Stimulated activated CD8-positive, alpha-beta memory T cell treated with anti-CD3 and anti-CD28 coated beads, Interleukin-12 subunit alpha, Interleukin-12 subunit beta, amount 100 ng/mL, for 24 hours (primary cell): ENCODE results near the gene HOXC9.

Experiments used
- DNase-seq: peaks from one replicate; pipeline ENCODE4 v3.0.0-alpha.2; 2020; ENCODE audit errors: extremely low read depth

HOXC9 gene

GRCh38 chr12:53976172-53976822 lies 23.7 kb upstream of the HOXC9 start:
- DNase-seq: no peak

DNA sequence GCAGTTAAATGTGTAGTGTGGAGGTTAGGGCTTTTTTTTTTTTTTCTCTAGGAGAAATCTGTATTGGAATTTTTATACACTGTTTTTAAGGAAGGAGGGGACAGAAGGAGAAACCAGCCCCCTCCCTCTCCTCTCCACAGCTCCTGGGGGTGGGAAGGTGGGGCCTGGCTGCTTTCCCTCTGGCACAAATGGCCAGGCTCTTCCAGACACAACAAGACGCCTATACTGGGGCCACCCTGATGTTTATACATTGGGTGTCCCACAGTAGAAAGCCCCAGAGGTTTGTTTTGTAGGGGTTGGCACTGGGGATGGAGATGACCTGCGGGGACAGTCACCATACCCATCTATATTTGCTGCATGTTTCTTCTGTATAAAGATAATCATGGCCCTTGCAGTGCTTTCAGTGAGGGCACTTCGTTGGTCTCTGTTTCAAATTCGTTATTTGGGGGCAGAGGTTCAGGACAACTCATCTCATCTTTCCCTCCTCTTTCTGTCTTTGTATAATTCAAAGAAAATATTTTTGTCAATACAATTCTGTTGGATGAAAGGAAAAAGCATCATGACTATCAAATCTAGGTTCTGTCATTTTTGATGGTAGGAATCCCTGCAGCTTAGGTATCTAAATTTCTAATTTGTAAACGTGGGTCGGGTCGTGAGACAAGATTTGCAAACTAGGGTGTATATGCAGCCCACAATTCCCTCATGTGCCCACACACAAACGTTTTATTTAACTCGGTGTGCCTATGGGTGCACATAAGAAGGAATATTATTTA lies 23.0 kb upstream of the HOXC9 start:
- DNase-seq: no peak

DNA sequence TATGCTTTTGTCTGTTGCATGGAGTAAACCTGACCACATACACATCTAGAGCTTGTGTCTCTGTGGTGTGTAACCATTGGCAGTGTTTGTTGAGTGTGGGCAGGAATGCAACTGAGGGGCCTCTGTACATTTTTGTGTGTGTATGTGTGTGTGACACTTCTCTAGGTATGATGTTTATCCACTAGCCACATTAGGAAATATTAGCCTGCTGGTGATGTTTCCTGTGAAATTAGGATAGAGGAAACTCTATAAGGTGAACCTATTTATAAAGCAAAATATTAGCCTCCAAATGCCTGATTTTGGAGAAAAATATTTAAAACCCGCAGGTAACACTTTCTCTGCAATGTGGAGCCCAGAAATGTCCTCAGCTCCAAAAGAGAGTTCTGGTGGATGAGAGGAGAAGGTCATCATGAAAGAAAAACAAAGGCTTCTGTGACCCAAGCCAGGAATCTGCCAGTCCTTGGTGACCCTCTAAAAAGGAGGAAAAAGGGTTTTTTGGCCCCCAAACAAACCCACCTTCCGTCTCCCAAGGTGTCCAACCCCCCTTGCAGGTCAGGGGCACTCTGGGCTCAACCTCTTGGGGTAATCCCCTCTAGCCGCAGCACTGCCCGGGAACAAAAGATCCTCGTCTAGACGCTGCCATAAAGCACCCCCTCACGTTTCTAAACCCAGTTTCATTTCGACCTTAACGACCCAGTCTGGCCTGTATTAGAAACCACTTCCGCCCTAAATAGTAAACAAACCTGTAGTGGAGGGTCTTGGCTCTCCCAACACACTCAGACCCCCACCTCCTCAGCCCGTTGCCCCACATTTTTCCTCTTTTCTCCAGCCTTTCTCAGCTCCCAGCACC lies 22.1 kb upstream of the HOXC9 start:
- no peak for DNase-seq

DNA sequence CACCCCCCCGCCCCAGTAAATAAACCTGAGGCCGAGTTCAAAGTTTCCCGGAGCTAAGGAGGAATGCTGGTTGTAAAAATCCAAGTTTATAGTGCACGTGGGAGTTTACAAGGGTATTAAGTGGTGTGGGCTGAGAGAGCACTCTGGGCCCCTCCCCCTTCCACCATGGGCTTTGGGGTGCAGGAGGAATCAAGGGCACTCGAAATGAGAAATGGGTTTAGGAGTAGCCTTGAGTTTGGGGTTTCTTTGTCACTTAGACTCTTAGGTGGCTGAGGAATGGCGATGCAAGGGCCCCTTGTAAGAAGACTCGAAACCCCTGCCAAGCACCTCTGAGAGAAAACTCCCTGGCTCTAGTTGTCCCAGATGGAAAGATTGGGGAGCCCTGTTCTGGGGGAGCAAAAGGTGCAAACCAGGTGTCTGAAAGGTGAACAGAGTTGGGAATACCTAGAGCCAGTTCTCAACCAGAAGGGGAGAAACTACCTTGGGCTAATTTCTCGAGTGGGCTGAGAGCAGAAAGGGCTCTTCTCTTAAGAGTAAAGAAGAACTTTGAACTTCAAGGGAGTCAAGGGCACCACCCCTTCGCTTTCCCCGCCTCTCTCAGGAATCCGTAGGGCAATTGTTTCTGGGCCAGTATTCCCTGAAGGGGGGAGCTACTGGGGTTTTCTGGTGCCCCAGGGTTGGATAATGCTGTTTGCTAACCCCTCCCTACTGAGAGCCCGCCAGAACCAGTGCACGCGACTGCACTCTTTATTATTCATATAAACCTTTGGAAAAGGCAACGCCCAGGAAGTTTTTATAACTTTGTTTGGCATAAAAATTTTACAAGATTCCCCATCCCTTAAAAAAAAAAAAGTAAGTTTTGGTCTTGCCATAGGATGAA lies 21.2 kb upstream of the HOXC9 start:
- no peak for DNase-seq

DNA sequence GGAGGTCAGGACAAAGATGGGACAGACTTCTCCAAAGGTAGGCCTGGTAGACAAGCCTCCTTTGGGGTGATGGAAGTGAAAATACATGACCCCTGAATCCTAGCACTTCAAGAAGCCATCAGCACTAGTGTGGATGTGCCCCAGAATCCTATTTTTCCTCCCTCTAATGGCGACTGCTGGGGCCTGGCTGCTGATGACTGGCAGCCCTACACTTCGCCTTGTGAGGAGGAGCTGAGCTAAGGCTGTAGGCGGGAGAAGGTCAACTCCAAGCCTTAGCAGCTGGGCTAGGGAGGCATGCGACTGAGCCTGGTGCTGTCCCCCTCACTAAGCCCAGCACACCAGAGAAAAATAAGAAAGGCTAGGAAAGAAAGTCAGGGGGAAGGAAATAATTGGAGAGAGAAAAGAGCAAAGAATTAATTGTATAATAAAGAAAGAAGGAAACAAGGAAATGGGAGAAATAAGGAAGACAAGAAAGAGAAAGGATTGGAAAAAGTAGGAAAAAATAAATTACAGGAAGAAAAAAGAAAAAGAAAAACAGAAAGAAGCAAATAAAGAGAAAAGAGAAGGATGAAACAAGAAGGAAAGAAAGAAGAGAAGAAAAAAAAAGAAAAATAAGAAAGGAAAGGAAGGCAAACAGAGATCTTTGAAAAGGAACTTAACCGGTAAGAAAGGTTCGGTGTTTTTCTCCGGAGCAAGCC lies 19.7 kb upstream of the HOXC9 start:
- no peak for DNase-seq

DNA sequence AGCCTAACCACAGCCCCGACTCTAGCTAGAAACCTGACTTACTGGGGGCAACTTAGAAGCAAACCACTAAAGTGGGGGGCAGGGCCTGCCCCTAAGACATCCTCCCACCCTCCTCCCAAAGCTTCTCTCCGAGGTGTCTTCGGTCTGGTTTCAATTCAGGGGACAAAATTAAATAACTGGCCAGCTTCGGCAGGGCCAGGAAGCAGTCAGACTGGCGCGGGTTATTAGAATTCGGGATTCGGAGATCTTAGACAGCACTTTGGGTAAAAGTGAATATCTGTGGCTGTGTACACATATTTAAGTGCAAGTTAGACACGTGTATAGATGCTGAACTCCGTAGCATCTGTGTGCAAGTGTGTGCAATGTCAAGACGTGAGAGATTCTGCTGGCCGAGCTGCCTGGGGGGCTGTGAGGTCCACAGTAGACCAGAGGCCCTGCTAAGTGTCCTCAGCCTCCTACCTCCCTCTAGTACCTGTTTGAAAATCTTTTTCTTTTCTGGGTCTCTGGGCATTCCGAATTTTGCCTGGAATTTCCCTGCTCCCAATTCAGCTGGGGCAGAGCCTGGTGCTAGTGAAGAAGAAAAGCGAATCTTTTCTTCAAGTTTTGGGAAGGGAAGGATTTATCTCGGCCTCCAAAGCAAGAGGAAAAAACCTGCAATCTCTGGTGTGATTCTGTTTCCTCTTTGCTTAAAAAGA lies 19.0 kb upstream of the HOXC9 start:
- DNase-seq: no peak

DNA sequence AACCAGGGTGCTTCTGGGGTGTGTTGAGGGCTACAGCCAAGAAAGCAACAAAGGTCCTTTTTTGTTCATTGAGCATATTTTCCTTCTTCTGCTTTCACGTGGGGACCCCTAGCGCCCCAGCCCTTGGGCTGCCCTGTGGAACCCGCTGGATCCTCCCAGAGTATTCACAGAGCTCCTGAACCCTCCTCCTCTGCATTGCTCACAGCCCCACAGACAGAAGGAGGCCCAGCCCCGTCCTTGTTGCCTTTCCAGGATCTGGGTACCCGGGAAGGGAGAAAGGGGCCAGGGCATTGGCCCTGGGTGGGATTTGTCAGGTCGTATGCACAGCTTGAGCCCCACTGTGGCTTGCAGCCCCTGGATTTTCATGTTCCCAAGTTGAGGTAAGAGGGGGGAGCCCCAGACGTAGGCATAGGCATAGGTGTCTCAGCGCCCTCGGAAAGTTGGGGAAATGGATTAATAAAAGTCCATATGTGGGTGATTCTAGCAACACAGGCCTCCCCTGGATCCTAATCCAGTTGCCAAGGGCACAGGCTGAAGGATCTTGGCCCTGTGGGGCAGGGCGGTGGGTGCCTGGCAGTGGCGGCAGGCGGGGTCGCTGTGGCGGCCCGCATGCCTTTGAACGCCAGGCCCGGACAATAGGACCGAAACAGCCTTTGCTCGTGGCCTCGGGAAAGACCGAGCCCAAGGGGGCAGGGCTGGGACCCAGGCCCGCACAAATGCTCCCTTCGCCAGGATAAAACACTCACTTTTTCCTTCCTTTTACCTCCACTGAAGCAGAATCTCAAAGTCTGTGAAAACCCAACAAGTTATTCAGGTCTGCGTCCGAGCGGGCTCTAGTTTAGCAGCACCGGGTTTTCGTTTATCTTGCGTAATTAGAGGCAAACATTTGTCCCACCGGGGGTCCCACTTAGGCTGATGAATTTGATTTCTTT lies 18.1 kb upstream of the HOXC9 start:
- DNase-seq: no peak

DNA sequence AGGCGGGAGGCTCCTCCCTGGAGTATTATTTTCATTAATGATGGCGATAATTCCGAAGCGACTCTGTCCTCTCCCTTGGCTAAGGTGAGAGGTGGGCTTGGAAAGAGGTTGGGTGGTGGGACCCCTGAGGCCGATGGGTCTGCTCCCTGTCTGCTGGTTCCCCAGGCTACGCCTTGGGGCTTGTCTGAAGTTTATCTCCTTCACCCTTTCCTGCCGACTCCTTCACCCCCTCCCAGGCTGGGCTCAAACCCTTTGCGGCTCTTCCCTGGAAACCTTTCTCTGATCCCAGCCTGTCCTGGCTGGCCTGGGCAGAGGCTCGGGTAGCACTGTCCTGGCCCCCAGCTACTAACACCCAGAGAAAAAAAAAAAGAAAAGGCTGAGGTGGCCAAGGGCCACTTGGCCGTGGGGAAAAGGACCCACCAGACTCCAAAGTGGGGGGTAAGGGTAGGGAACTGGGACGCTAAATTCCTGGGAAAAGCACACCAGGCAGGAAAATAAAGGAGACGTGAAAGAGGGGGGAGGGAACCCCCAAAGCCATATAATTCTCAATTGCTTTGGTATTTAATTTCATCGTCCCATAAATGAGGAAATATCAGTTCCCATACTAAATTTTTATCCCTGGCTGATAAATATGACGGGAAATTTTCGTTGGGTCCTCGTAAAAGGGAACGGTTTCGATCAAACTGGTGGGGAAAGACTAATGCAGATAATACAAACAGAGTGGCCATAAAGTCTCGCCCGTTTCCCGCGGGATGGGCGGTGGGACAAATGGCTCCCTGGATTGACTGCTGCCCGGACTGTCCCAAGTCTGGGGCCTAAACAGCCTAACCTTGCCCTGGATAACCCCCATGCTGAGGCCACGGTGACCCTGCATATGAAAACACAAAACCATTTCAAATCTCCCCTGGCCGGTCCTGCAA lies 17.1 kb upstream of the HOXC9 start:
- DNase-seq: no peak

- DNase-seq: no peak
These were observed 16.4 kb upstream of the HOXC9 start for GRCh38 chr12:53983568-53983949.

DNA sequence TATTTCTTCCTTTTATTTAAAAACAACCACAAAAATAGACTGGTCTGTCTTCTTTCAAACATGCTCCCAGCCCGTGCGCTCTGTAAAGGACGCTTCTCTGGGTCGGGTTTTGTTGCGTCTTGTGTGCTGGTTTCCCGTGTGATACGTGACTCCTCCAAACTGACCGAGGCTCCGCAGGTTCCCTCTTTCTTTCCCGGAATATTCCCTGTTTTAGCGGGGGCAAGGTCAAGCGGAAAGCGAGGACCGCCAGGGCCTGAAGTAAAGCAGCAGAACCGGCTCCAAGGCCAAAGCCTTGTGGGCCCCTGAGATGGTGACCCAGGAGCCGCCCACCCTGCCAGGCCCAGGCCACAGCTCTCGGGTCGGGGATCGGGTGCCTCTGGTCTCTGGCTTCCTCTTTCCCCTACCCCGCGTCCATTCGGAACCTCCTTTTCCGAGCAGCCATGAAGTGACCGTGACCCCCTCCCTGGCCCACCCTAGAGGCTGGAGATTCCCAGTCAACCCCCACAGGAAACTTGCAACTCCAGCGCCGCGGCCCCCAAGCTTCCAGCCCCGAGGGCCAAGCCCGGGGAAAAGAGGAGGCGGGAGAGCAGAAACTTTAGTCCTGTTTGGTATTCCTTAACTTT lies 15.9 kb upstream of the HOXC9 start:
- DNase-seq: no peak

DNA sequence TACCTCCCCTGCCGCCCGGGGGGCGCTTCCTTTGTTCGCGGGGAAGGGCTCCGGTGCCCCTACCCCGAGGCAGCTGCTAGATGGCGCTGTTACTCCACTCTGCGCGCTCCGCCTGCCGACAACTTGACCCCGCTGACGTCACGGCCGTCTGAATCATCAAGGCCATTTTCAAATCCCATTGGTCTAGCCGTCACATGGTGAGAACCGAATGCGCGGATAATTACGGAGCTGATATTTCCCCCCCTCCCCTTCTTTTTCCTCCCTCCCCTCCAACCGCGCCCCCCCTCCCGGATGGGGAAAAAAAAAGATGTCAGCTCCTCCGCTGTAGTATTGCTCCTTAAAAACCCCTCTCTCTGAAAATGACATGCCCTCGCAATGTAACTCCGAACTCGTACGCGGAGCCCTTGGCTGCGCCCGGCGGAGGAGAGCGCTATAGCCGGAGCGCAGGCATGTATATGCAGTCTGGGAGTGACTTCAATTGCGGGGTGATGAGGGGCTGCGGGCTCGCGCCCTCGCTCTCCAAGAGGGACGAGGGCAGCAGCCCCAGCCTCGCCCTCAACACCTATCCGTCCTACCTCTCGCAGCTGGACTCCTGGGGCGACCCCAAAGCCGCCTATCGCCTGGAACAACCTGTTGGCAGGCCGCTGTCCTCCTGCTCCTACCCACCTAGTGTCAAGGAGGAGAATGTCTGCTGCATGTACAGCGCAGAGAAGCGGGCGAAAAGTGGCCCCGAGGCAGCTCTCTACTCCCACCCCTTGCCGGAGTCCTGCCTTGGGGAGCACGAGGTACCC lies 14.9 kb upstream of the HOXC9 start, which contains the start of gene HOXC10:
HOXC10 (plus strand) TSS at position 246 of the 791 bp plus-strand sequence; CDS start at position 360, 114 bp downstream.
- peak; percentile 55 for DNase-seq

DNA sequence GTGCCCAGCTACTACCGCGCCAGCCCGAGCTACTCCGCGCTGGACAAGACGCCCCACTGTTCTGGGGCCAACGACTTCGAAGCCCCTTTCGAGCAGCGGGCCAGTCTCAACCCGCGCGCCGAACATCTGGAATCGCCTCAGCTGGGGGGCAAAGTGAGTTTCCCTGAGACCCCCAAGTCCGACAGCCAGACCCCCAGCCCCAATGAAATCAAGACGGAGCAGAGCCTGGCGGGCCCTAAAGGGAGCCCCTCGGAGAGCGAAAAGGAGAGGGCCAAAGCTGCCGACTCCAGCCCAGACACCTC lies 14.3 kb upstream of the HOXC9 start:
- DNase-seq: no peak

DNA sequence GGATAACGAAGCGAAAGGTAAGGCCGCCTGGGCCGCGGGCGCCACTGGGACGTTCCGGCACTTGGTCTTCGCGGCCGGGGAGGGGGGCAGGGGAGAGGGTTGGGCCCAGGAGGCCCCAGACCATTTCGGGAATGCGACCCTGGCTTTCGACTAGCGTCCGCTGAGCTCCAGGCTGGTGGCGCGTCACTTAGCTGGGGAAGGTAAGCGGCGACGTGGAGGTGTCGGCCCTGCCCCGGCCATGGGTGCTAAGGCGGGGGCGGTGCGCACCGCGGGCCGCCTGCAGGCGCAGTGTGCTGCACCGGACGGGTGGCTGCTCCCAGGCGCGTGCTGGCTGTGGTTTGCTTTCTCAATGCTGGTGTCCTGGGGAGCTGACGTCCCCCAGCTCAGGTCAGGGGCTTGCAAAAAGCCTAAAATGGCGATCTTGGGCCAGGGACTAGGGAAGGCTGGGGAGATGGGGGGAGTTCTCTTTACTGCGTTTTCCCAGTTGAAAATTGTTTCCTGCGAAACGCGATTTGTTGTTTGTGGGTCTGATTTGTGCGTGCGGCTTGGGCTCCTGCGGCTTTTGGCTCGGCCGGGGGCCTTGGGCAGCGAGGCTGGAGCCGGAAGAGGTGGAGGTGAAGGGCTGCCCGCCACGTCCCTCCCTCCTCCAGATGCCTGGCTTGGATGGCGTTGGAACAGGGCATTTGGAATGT lies 13.8 kb upstream of the HOXC9 start:
- DNase-seq: no peak

DNA sequence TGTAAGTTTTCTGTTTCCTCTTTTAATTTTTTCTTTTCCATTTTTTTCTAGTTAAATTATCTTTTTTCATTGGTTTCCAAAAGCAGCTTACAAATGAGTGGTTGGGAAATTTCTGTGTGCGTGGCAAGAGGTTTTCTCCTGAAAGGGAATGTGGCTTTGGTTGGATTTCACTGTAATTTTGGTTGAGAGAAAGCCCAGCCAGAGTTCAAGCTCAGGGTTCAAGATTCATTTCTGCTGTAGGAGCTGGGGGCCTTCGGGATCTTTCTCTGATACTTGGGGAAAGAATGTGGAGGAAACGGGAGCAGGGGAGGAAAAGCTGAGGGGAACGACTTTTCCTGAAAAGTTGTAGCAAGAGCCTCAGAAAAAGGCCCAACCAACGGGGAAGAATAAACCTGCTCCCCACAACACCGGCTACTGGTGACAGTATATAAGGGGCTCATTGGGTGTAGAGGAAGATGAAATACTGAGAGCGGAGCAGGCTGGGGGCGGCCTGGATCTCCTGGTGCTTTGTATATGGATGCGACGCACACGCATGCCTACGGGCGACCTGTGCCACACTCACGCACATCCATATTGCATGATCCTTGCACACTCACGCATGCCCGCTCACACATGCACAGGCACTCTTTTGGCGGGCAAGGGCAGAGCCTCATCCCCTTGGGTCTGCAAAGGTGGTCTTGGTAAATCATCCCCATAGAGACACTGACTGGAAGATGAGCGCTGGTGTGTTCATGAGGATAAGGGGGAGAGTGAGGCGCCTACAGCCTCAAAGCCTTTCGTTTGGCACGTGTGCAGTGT lies 13.1 kb upstream of the HOXC9 start:
- DNase-seq: no peak

- no peak for DNase-seq
These were observed 12.2 kb upstream of the HOXC9 start for GRCh38 chr12:53987787-53988230.
